ENCODE data around the gene PTPRN2. TPM values are rescaled to one million over a fixed set of nuclear protein-coding genes. Genes with fewer than 3 reads are reported as not detected.

The PTPRN2 gene
- total and polyA plus RNA-seq, 2 of the 8 experiments (the other 6 are each of a cell fraction or from before 2014, with no cell fraction given): 2.6 to 4.5 TPM

DNA sequence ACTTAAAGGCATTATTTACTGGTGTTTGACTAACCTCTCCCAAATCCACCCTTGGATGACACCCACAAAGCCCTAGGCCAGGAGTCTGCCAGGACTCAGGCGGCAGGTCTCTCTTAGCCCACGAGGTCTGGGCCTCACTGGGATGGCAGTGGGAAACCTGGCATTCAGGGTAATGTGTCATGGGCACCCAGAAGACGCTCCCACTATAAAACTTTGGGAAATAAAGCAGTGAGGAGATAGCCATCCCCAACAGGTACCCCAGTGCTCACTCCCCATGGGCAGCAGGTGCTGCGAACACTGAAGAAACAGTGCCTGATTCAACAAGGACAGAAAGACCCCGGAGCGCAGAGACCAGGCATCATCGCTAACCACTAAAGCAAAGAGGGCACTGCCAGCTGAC lies 14.4 kb upstream of the PTPRN2 start:
- Histone ChIP-seq H2AK5ac (ENCODE audit: low read depth, low read length) (no peak overlapping the region), H3K27ac (ENCODE audit: low read depth, low read length) (no peak overlapping the region), H3K9me3 (ENCODE audit: insufficient read depth in 2 of 2, low read depth in 1 of 2, low read length in 1 of 2) (no peaks in the 10 kb centered on the region), H2BK15ac (ENCODE audit: low read length) (no peak overlapping the region), H3K23ac (ENCODE audit: insufficient read length) (no peak overlapping the region), H4K20me1 (replicated peaks in 1 of 2; ENCODE audit: control insufficient read depth in 1 of 2, insufficient read depth in 2 of 2, low read length in 2 of 2) (no peaks in the 10 kb centered on the region), H3K4me1 (replicated peaks in 1 of 4; ENCODE audit: control insufficient read depth in 3 of 4, insufficient read depth in 4 of 4, low read length in 3 of 4) (peaks cover 0 to 2% (median 0%) of the 10 kb centered on the region in 4 experiments; a peak in 1 of 7 replicates), H3K4me2 (ENCODE audit: insufficient read depth in 1 of 2, low read depth in 2 of 2, low read length in 2 of 2) (no peak overlapping the region), H3K79me2 (ENCODE audit: control insufficient read depth in 1 of 2, insufficient read depth in 2 of 2, low read length in 2 of 2) (no peaks in the 10 kb centered on the region), H2AFZ (ENCODE audit: low read length) (no peak overlapping the region), H4K5ac (ENCODE audit: insufficient read length, low read depth, low read length) (no peak overlapping the region), H3K79me1 (ENCODE audit: low read depth, low read length) (no peaks in the 10 kb centered on the region), H3K23me2 (ENCODE audit: low read depth, low read length) (no peaks in the 10 kb centered on the region), H3K4ac (replicated peaks; ENCODE audit: insufficient read length, low read depth, low read length) (no peak overlapping the region), H3K4me3 (ENCODE audit: extremely low read depth in 1 of 4, insufficient read depth in 2 of 4, low read depth in 3 of 4, low read length in 4 of 4) (no peak overlapping the region), H4K91ac (replicated peaks; ENCODE audit: insufficient read length, low read length) (no peak overlapping the region), H3K27me3 (replicated peaks in 1 of 4; ENCODE audit: control insufficient read depth in 3 of 4, extremely low read depth in 1 of 4, insufficient read depth in 3 of 4, low read length in 3 of 4) (no peaks in the 10 kb centered on the region), H2BK5ac (ENCODE audit: low read depth, low read length) (no peak overlapping the region), H3K56ac (replicated peaks; ENCODE audit: insufficient read length, low read depth, low read length) (no peak overlapping the region), H2BK120ac (replicated peaks; ENCODE audit: low read depth, low read length) (no peak overlapping the region), H4K8ac (ENCODE audit: extremely low read depth, insufficient read depth, low read length) (no peak overlapping the region), H3K9ac (replicated peaks in 1 of 4; ENCODE audit: extremely low read depth in 1 of 4, low read depth in 3 of 4, low read length in 3 of 4) (no peak overlapping the region), H2BK12ac (ENCODE audit: low read depth, low read length) (no peak overlapping the region), H3K18ac (ENCODE audit: extremely low read depth, low read length) (no peak overlapping the region), H2BK20ac (ENCODE audit: low read length) (no peak overlapping the region), H3K14ac (ENCODE audit: insufficient read length) (no peak overlapping the region), H3K36me3 (ENCODE audit: control insufficient read depth in 2 of 4, insufficient read depth in 4 of 4, low read length in 3 of 4) (peaks cover 0 to 5% (median 3%) of the 10 kb centered on the region in 4 experiments; a peak in 4 of 8 replicates)
- no peak for FAIRE-seq
- ChIA-PET POLR2A (ENCODE audit: partially characterized antibody) (interaction anchor here (2.3 kb wide), 1 partner anchor 11 kb away, joined by 5 read pairs; no protein-coding TSS in a partner anchor), CTCF (ENCODE audit: partially characterized antibody) (no interaction called here)
- 91% methylated on average over 7 of the region's 7 CpGs; no CpG with 5 or more reads in 1 of the 2 experiments for WGBS, 2 experiments (ENCODE audit: extremely low coverage in 1 of 2, insufficient coverage in 1 of 2, insufficient read length in 1 of 2, insufficient replicate concordance in 2 of 2, low coverage in 1 of 2, low lambda C conversion rate in 2 of 2, missing lambda C conversion rate in 1 of 2)
- no peak for DNase-seq (ENCODE audit: low read depth in 1 of 2, low spot score in 2 of 2)
- TF ChIP-seq RAD21 (IDR thresholded peaks at IDR 0.05 in 1 of 2, conservative IDR thresholded peaks at IDR 0.05 in 1 of 2; ENCODE audit: low read depth in 2 of 2, low read length in 2 of 2) (no peak), GABPA (IDR thresholded peaks at IDR 0.05; ENCODE audit: borderline replicate concordance, insufficient read depth, low read length) (no peak), NANOG (IDR thresholded peaks at IDR 0.05; ENCODE audit: insufficient read depth, low read depth, low read length, poor library complexity, severe bottlenecking) (no peak), CREB1 (IDR thresholded peaks at IDR 0.05) (no peak), KDM5A (IDR thresholded peaks at IDR 0.05; ENCODE audit: low read length) (no peak), BACH1 (IDR thresholded peaks at IDR 0.05; ENCODE audit: low read length) (no peak), SRF (IDR thresholded peaks at IDR 0.05; ENCODE audit: low read depth, low read length) (no peak), EZH2 (IDR thresholded peaks at IDR 0.05; ENCODE audit: low read depth, low read length, severe bottlenecking) (no peak)

Data from H1 (cell line).